Panc1 (cell line): ENCODE results near the gene RABL6. TPM values are rescaled to one million over a fixed set of nuclear protein-coding genes. Genes with fewer than 3 reads are reported as not detected.
A peak's percentile ranks its signal among the peaks of the same experiment; 100 is the strongest.
"Not testable (repeated sequence)": the region's sequence is repeated elsewhere in the genome, so short reads cannot be mapped to it uniquely, and the experiment has no call there.

Experiments
- ATAC-seq: fragments of 200-7000 bp; cut with Tn5 transposase; 2 replicates; pipeline ENCODE4 v1.9.1; 2020; ENCODE audit warnings: mild to moderate bottlenecking, moderate library complexity
- BruUV-seq: library from RNA; stranded (reverse); fragments of 400-500 nt; replicated peaks from 2 replicates; lab custom pipeline; 2021; lab: Mats Ljungman, UMichigan
- CTCF ChIA-PET: fragments of 300-600 bp; sonication (Branson Sonifier 250); formaldehyde crosslinking; loops from one replicate; lab custom pipeline; 2022; ENCODE audit warnings: antibody characterized with exemption; lab: Charles Lee
- POLR2A ChIA-PET: fragments of 300-600 bp; sonication (Branson Sonifier 250); formaldehyde crosslinking; loops from one replicate; lab custom pipeline; 2022; ENCODE audit warnings: antibody characterized with exemption; lab: Charles Lee
- DNase-seq: peaks from one replicate; pipeline ENCODE4 v3.0.0-alpha.2; 2010; ENCODE audit warnings: low read depth, low spot score
- H3K27ac ChIP-seq: 2 replicates; pipeline ENCODE4 v1.5.1; 2011; ENCODE audit warnings: mild to moderate bottlenecking, low read length, inconsistent platforms
- H3K27me3 ChIP-seq: fragments of 200-500 bp; sonication (Bioruptor generic); 2 replicates; pipeline ENCODE4 v1.6.0; 2014; ENCODE audit warnings: low read length, inconsistent platforms; ENCODE audit not compliant: control insufficient read depth, insufficient read depth
- H3K36me3 ChIP-seq: fragments of 200-500 bp; sonication (Bioruptor generic); 2 replicates; pipeline ENCODE4 v1.5.1; 2014; ENCODE audit warnings: inconsistent platforms, mild to moderate bottlenecking, low read length, moderate library complexity; ENCODE audit not compliant: control insufficient read depth, insufficient read depth
- H3K4me1 ChIP-seq: 2 replicates; pipeline ENCODE4 v1.5.1; 2011; ENCODE audit warnings: inconsistent platforms, mild to moderate bottlenecking, low read length, moderate library complexity; ENCODE audit not compliant: control insufficient read depth, insufficient read depth
- H3K4me3 ChIP-seq, 2 experiments: 2 replicates each; pipeline ENCODE4 v1.5.1; 2011 to 2012; ENCODE audit warnings: low read depth in 2 of 2, low read length in 2 of 2, mild to moderate bottlenecking in 2 of 2, inconsistent platforms in 1 of 2, moderate library complexity in 1 of 2
- H3K9me3 ChIP-seq: fragments of 200-500 bp; sonication (Bioruptor generic); 2 replicates; pipeline ENCODE4 v1.5.1; 2014; ENCODE audit warnings: low read depth, mild to moderate bottlenecking, inconsistent platforms, low read length, moderate library complexity; ENCODE audit not compliant: control insufficient read depth, insufficient read depth
- CTCF ChIP-seq: fragments of 450-650 bp; IDR thresholded peaks from 2 replicates; pipeline ENCODE4 v1.5.1; 2017; ENCODE audit warnings: mild to moderate bottlenecking
- POLR2AphosphoS5 ChIP-seq: IDR thresholded peaks from 2 replicates; pipeline ENCODE4 v1.6.1; 2012; ENCODE audit warnings: mild to moderate bottlenecking, low read depth, low read length, moderate library complexity
- REST ChIP-seq, 2 experiments: IDR thresholded peaks; 2 replicates each; pipeline ENCODE4 v1.6.1; 2011 to 2012; ENCODE audit warnings: low read depth in 2 of 2, control low read depth in 1 of 2, low read length in 1 of 2, mild to moderate bottlenecking in 1 of 2, moderate library complexity in 1 of 2; ENCODE audit not compliant: insufficient read depth in 1 of 2
- SIN3A ChIP-seq: IDR thresholded peaks from 2 replicates; pipeline ENCODE4 v1.6.1; 2012; ENCODE audit warnings: low read depth, mild to moderate bottlenecking, low read length, moderate library complexity, borderline replicate concordance; ENCODE audit not compliant: insufficient read depth
- TCF7L2 ChIP-seq: IDR thresholded peaks from 2 replicates; pipeline ENCODE4 v1.6.1; 2011; ENCODE audit warnings: mild to moderate bottlenecking, low read depth, low read length, inconsistent platforms
- in situ Hi-C: cut with HindIII; loops from 2 replicates; pipeline ENCODE4 v1.10.0; 2016; ENCODE audit warnings: low sequenced_read_pairs, low pct_unique_long_range_greater_than_20kb
- intact Hi-C: fragments of 100-400 bp; cut with micrococcal nuclease; formaldehyde crosslinking; loops from one replicate; pipeline ENCODE4 v1.10.0; 2022; ENCODE audit not compliant: unreplicated experiment
- total RNA-seq: library from RNA; stranded (reverse); gene quantifications from one replicate; pipeline ENCODE4 v1.2.1, GENCODE V29; 2021; ENCODE audit not compliant: unreplicated experiment

Gene RABL6
- total RNA-seq, 1 experiment from 2014 or later: 106 TPM

- TF ChIP-seq REST (IDR thresholded peaks at IDR 0.05; ENCODE audit: insufficient read depth in 1 of 2, low read depth in 2 of 2, low read length in 1 of 2): 0 out of 4 replicates have a peak, but pooled peaks of 1 of the 2 experiments have one; percentile 19
- no peak for TF ChIP-seq CTCF
- TF ChIP-seq POLR2AphosphoS5: no peak
- TF ChIP-seq TCF7L2: no peak
- TF ChIP-seq SIN3A: no peak
- Histone ChIP-seq H3K4me3 (peak overlapping the region; percentile 37 to 57), H3K4me1 (peaks cover 4% of the 10 kb centered on the region), H3K36me3 (no peaks in the 10 kb centered on the region), H3K27ac (no peak overlapping the region; the same call in 1 of the 2 replicates), H3K9me3 (no peaks in the 10 kb centered on the region), H3K27me3 (no peaks in the 10 kb centered on the region)
- DNase-seq (no peak), ATAC-seq (peak; percentile 71)
- BruUV-seq: no TSS peak
- POLR2A ChIA-PET: interaction anchor here (0.6 to 1.0 kb wide), 3 partner anchors 10 to 35 kb away, joined by 3 to 13 read pairs (median 3); no protein-coding TSS in a partner anchor
- CTCF ChIA-PET: interaction anchor here (0.7 kb wide), 1 partner anchor 255 kb away, joined by 4 read pairs; no protein-coding TSS in a partner anchor
- intact Hi-C loops (no loop called here), in situ Hi-C loops (no loop called here)
These were observed 7.7 kb upstream of the RABL6 start for GRCh38 chr9:136799854-136800657.

GRCh38 chr9:136802321-136802720 is 5.4 kb upstream of the RABL6 start:
- BruUV-seq: no TSS peak
- Histone ChIP-seq H3K4me1 (peaks cover 5% of the 10 kb centered on the region; the same call in 1 of the 2 replicates), H3K9me3 (no peaks in the 10 kb centered on the region), H3K27me3 (no peaks in the 10 kb centered on the region), H3K4me3 (no peak overlapping the region), H3K36me3 (no peaks in the 10 kb centered on the region), H3K27ac (no peak overlapping the region)
- ATAC-seq (no peak), DNase-seq (no peak)
- CTCF ChIA-PET: no interaction called here
- in situ Hi-C loops: no loop called here
- TF ChIP-seq REST (IDR thresholded peaks at IDR 0.05; ENCODE audit: insufficient read depth in 1 of 2, low read depth in 2 of 2, low read length in 1 of 2): no peak
- TF ChIP-seq POLR2AphosphoS5: no peak
- no peak for TF ChIP-seq SIN3A
- no peak for TF ChIP-seq CTCF
- TF ChIP-seq TCF7L2: no peak
- intact Hi-C loops: no loop called here
- POLR2A ChIA-PET: no interaction called here

GRCh38 chr9:136803009-136803550 is 4.7 kb upstream of the RABL6 start:
- CTCF ChIA-PET, H3K4me1 ChIP-seq, POLR2A ChIA-PET, H3K36me3 ChIP-seq, H3K4me3 ChIP-seq, H3K27me3 ChIP-seq, in situ Hi-C loops, ATAC-seq, DNase-seq, intact Hi-C loops, H3K27ac ChIP-seq, BruUV-seq, H3K9me3 ChIP-seq: not testable (repeated sequence)
